ENCODE data around the gene MGME1. TPM values are rescaled to one million over a fixed set of nuclear protein-coding genes. Genes with fewer than 3 reads are reported as not detected.

MGME1 gene
- total and polyA plus RNA-seq, 2 of the 13 experiments (the other 11 are each of a cell fraction or from before 2014, with no cell fraction given), result 36.7 to 66.6 TPM

GRCh38 chr20:17998446-17998845, 29.6 kb downstream of the MGME1 start (continued):
- TF ChIP-seq, protein P1, sequence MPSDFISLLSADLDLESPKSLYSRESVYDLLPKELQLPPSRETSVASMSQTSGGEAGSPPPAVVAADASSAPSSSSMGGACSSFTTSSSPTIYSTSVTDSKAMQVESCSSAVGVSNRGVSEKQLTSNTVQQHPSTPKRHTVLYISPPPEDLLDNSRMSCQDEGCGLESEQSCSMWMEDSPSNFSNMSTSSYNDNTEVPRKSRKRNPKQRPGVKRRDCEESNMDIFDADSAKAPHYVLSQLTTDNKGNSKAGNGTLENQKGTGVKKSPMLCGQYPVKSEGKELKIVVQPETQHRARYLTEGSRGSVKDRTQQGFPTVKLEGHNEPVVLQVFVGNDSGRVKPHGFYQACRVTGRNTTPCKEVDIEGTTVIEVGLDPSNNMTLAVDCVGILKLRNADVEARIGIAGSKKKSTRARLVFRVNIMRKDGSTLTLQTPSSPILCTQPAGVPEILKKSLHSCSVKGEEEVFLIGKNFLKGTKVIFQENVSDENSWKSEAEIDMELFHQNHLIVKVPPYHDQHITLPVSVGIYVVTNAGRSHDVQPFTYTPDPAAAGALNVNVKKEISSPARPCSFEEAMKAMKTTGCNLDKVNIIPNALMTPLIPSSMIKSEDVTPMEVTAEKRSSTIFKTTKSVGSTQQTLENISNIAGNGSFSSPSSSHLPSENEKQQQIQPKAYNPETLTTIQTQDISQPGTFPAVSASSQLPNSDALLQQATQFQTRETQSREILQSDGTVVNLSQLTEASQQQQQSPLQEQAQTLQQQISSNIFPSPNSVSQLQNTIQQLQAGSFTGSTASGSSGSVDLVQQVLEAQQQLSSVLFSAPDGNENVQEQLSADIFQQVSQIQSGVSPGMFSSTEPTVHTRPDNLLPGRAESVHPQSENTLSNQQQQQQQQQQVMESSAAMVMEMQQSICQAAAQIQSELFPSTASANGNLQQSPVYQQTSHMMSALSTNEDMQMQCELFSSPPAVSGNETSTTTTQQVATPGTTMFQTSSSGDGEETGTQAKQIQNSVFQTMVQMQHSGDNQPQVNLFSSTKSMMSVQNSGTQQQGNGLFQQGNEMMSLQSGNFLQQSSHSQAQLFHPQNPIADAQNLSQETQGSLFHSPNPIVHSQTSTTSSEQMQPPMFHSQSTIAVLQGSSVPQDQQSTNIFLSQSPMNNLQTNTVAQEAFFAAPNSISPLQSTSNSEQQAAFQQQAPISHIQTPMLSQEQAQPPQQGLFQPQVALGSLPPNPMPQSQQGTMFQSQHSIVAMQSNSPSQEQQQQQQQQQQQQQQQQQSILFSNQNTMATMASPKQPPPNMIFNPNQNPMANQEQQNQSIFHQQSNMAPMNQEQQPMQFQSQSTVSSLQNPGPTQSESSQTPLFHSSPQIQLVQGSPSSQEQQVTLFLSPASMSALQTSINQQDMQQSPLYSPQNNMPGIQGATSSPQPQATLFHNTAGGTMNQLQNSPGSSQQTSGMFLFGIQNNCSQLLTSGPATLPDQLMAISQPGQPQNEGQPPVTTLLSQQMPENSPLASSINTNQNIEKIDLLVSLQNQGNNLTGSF (CRISPR knock-in tag; IDR thresholded peaks at IDR 0.05), result no peak
- no peak for TF ChIP-seq ZNF598 (CRISPR knock-in tag; IDR thresholded peaks at IDR 0.05; ENCODE audit: borderline replicate concordance)
- no peak for TF ChIP-seq ZNF292 (CRISPR knock-in tag; IDR thresholded peaks at IDR 0.05; ENCODE audit: borderline replicate concordance, low read depth)
- TF ChIP-seq KLF13 (CRISPR knock-in tag; IDR thresholded peaks at IDR 0.05), result no peak
- TF ChIP-seq, protein P2, sequence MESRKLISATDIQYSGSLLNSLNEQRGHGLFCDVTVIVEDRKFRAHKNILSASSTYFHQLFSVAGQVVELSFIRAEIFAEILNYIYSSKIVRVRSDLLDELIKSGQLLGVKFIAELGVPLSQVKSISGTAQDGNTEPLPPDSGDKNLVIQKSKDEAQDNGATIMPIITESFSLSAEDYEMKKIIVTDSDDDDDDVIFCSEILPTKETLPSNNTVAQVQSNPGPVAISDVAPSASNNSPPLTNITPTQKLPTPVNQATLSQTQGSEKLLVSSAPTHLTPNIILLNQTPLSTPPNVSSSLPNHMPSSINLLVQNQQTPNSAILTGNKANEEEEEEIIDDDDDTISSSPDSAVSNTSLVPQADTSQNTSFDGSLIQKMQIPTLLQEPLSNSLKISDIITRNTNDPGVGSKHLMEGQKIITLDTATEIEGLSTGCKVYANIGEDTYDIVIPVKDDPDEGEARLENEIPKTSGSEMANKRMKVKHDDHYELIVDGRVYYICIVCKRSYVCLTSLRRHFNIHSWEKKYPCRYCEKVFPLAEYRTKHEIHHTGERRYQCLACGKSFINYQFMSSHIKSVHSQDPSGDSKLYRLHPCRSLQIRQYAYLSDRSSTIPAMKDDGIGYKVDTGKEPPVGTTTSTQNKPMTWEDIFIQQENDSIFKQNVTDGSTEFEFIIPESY (CRISPR knock-in tag; IDR thresholded peaks at IDR 0.05), result no peak
- TF ChIP-seq SIN3A (IDR thresholded peaks at IDR 0.05; ENCODE audit: borderline replicate concordance, low read depth, low read length), result no peak
- no peak for TF ChIP-seq HIVEP1 (CRISPR knock-in tag; IDR thresholded peaks at IDR 0.05)
- TF ChIP-seq FOXO4 (CRISPR knock-in tag; conservative IDR thresholded peaks at IDR 0.05), result no peak
- no peak for TF ChIP-seq SNAPC2 (CRISPR knock-in tag; IDR thresholded peaks at IDR 0.05)
- TF ChIP-seq ZNF207 (IDR thresholded peaks at IDR 0.05; ENCODE audit: borderline replicate concordance), result no peak

Data from HepG2 (cell line).